ENCODE results near the gene RTP2. TPM values are rescaled to one million over a fixed set of nuclear protein-coding genes. Genes with fewer than 3 reads are reported as not detected.

The RTP2 gene
- total and polyA plus RNA-seq, 2 experiments from 2014 or later: not detected

DNA sequence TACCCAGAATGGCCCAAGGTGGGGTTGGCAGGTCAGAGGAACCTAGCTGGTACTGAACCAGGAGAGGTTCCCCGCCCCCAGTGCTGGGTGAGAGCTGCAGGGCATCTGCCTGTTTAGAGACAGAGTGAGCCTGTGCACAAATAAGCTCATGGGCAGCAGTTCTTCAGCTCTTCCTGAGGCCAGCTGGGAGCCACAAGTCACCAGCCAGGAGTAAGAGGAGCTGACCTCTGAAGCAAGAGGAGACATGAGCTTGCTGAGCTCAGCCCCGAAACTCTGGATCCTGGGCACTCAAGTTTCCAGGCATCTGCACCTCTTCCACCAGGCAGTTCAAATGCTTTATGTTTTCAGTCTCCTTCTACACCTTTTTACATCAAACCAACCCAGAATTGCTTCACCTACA is 2.1 kb downstream of the RTP2 start (continued):
- TF ChIP-seq, protein P1, sequence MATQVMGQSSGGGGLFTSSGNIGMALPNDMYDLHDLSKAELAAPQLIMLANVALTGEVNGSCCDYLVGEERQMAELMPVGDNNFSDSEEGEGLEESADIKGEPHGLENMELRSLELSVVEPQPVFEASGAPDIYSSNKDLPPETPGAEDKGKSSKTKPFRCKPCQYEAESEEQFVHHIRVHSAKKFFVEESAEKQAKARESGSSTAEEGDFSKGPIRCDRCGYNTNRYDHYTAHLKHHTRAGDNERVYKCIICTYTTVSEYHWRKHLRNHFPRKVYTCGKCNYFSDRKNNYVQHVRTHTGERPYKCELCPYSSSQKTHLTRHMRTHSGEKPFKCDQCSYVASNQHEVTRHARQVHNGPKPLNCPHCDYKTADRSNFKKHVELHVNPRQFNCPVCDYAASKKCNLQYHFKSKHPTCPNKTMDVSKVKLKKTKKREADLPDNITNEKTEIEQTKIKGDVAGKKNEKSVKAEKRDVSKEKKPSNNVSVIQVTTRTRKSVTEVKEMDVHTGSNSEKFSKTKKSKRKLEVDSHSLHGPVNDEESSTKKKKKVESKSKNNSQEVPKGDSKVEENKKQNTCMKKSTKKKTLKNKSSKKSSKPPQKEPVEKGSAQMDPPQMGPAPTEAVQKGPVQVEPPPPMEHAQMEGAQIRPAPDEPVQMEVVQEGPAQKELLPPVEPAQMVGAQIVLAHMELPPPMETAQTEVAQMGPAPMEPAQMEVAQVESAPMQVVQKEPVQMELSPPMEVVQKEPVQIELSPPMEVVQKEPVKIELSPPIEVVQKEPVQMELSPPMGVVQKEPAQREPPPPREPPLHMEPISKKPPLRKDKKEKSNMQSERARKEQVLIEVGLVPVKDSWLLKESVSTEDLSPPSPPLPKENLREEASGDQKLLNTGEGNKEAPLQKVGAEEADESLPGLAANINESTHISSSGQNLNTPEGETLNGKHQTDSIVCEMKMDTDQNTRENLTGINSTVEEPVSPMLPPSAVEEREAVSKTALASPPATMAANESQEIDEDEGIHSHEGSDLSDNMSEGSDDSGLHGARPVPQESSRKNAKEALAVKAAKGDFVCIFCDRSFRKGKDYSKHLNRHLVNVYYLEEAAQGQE (IDR thresholded peaks at IDR 0.05; ENCODE audit: unreplicated experiment): no peak
- TF ChIP-seq POLR2AphosphoS5 (IDR thresholded peaks at IDR 0.05; ENCODE audit: low read depth) (no peak), JUNB (IDR thresholded peaks at IDR 0.05; ENCODE audit: unreplicated experiment) (no peak), ZNF114 (CRISPR knock-in tag; IDR thresholded peaks at IDR 0.05) (no peak)
- TF ChIP-seq, protein P2, sequence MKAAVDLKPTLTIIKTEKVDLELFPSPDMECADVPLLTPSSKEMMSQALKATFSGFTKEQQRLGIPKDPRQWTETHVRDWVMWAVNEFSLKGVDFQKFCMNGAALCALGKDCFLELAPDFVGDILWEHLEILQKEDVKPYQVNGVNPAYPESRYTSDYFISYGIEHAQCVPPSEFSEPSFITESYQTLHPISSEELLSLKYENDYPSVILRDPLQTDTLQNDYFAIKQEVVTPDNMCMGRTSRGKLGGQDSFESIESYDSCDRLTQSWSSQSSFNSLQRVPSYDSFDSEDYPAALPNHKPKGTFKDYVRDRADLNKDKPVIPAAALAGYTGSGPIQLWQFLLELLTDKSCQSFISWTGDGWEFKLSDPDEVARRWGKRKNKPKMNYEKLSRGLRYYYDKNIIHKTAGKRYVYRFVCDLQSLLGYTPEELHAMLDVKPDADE (IDR thresholded peaks at IDR 0.05): no peak

DNA sequence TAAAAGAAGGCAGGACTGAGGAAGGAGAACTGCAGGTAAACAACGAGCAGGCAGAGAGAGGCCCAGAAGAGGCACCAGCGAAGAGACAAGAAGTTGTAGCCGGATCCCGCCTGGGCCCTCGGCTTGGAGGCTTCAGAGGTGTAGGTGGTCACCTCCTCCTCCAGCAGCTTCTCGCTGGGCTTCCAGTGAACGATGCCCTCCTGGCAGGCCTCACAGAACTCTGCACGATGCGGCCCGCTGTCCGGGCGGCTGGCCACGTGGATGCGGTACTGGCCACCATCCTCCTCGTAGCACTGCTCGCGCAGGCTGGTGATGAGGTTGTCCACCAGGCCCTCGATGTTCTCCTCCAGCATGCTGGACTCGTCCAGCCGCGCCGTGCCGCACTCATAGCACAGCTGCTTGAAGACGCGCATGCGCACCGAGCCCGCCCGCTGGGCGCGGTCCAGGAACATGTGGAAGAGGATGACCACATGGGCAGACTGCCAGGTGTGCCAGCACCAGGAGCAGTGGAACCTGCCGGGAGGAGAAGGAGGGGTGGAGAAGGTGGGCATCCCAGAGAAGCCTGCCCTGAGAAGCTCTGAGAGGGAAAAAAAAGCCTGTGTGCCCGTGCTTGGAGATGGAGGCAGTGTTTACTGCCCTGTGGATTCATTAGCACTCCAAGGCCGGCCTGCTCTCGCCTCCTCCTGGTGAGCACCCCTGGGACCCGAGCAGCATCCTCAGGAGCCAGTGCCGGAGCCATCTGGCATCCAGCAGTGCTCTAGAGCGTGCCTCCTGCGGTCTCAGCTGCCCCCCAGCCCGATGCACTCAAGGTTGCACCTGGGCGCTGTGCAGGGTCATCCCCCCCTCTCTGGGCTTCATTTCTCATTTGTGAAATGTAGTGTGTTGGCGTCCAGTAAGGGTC is 3.6 kb downstream of the RTP2 start:
- Histone ChIP-seq H3K27me3 (ENCODE audit: insufficient read depth) (no peaks in the 10 kb centered on the region), H3K27ac (ENCODE audit: low read depth) (no peak overlapping the region), H3K4me3 (no peak overlapping the region), H3K4me1 (ENCODE audit: insufficient read depth) (no peaks in the 10 kb centered on the region), H3K4me2 (no peak overlapping the region), H3K79me2 (replicated peaks; ENCODE audit: insufficient read depth) (no peaks in the 10 kb centered on the region), H4K20me1 (replicated peaks; ENCODE audit: insufficient read depth) (no peaks in the 10 kb centered on the region), H3F3A (replicated peaks; ENCODE audit: low read depth) (no peaks in the 10 kb centered on the region), H3K9me2 (ENCODE audit: insufficient read depth) (no peaks in the 10 kb centered on the region), H2AFZ (no peak overlapping the region), H3K36me3 (ENCODE audit: insufficient read depth) (no peaks in the 10 kb centered on the region)
- TF ChIP-seq EZH2phosphoT487 (IDR thresholded peaks at IDR 0.05; ENCODE audit: unreplicated experiment) (no peak), ZNF331 (CRISPR knock-in tag; IDR thresholded peaks at IDR 0.05; ENCODE audit: low read depth) (no peak), POLR2AphosphoS5 (IDR thresholded peaks at IDR 0.05; ENCODE audit: low read depth) (no peak), JUNB (IDR thresholded peaks at IDR 0.05; ENCODE audit: unreplicated experiment) (no peak), CREB1 (CRISPR knock-in tag; IDR thresholded peaks at IDR 0.05; ENCODE audit: low read depth) (no peak)
- TF ChIP-seq, protein P2 (IDR thresholded peaks at IDR 0.05): no peak
- H3K9me3 Mint-ChIP-seq: no peaks in the 10 kb centered on the region
- ATAC-seq: no peak
- H3K4me3 Mint-ChIP-seq: no peak overlapping the region
- H3K27ac Mint-ChIP-seq: no peak overlapping the region
- no peaks in the 10 kb centered on the region for H3K27me3 Mint-ChIP-seq (ENCODE audit: insufficient read depth, low read depth, poor library complexity)
- H3K36me3 Mint-ChIP-seq (ENCODE audit: low read depth): no peaks in the 10 kb centered on the region
- no peak for DNase-seq (ENCODE audit: low spot score)
- no peaks in the 10 kb centered on the region for H3K4me1 Mint-ChIP-seq

Measured in GM23338 (cell line).